Epithelial cell of umbilical artery (primary cell): ENCODE data around the gene GLYATL1B. TPM values are rescaled to one million over a fixed set of nuclear protein-coding genes. Genes with fewer than 3 reads are reported as not detected.

Source experiments
- total RNA-seq: library from RNA; depleted of rRNA; stranded (reverse); fragments of >200 nt; gene quantifications from 2 replicates; pipeline ENCODE4 v1.2.3, GENCODE V29; 2014

Gene GLYATL1B, protein sequence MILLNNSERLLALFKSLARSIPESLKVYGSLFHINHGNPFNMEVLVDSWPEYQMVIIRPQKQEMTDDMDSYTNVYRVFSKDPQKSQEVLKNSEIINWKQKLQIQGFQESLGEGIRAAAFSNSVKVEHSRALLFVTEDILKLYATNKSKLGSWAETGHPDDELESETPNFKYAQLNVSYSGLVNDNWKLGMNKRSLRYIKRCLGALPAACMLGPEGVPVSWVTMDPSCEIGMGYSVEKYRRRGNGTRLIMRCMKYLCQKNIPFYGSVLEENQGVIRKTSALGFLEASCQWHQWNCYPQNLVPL
- not detected in 2 replicates for total RNA-seq

DNA sequence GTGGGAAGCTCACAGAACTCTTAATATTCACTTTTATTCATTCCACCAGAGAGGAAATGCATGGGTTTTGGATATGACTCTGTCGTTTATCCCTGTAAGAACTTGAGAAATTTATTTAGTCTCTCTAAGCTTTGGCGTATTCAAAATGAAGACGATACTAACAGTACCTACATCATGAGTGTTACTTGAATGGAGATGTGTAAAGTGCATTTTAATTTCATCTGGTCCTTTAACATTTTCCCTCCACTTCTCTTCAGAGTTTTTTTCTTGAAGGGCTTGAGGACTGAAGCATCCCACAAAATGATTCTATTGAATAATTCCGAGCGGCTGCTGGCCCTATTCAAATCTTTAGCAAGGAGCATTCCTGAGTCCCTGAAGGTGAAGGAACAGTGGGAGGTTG is at the start of gene GLYATL1B:
GLYATL1B (plus strand) TSS at position 301 of the 400 bp plus-strand sequence; CDS start at position 301, 0 bp downstream.

DNA sequence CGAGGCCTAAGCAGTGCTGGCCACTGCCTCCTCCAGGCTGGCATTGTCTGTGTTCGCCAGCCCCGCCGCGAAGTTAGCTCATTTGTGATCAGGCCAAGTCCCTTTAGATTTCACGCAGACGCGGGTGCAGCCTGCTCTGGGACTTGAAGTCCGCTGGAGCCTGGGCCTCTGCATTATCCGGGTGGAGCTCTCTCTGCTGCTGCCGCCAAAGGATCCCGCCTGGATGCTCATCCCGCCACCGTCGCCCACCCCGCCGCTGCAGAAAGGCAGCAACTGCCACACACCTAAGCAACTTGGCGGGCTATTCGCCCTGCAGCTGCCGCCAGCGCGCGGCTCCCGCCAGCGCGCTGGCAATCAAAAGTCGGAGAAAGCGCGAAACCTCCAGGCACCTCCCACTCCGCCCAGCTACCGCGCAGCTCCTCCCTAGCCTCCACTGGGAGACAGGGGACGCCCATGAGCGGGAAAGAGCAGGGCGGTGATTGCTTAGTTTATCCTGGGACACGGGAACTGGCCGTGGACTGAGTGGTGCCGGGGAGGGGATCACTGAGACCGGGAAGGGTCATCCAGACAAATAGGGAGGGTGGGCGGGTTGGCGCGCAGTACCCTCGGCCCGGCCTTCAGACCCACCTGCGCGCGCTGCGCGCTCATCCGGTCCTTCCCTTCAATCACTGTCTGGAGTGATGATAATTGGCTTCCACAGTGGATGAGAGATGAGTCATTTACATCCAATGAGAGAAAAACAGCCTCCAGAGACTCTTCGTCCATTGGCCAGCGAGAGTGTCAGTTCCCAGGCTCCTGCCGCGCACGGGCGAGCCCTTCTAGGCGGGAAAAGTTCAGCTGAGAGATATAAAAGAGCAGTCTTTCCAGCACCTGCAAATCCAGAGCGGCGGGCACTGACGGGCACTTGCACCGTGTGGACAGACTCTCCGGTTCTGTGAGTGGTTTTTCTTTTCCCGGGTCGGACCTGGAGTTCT is 20.5 kb downstream of the GLYATL1B start, which contains the start of gene FAM111B:
FAM111B (plus strand) TSS at position 875 of the 974 bp plus-strand sequence. CDS start 2,389 bp downstream, outside the sequence.

DNA sequence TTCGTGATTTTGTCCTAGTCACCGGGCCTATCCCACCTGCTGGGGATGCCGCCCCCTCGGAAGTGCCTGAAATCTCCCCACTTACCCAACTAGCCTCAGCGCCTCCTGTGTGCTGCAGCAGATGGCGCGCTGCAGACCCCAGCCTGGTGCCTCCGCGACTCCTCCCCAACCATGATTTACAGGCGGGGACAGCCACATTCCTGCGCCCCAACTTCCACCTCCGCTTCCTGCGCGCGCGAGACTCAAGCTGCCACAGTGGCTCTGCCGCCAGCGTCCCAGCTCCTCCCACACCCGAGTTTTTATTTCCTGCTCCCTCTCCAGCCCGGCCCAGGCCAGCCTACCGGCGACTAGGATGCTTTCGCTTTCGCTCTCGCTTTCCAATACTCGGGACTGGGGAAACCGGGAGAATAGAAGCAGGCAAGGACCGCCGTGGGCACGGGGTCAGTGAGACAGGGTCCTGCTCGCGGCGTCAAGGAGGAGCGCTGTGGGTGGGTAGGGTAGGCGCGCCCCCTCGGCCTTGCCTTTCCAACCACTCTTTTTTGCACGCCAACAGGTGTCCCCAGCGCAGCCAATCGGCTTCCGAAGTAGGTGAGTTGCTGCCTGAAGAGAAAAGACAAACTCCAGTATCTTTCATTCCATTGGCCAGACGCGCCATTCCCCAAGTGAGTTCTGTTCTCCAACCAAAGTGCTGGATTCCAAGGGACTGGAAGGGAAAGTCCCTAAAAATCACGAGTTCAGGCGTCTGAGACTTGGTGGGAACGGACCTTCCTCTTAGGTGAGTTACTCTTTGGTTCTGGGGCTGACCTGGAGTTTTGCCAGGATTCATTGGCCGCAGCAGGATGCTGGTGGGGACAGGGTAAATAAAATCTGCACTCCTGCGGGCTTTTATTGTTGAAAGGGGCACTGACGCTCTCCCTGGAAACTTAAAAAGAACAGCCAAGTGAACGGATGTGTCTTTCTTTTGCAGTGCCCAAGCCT is 56.7 kb downstream of the GLYATL1B start, which contains the start of gene FAM111A:
FAM111A (plus strand) TSS at position 327 of the 978 bp plus-strand sequence. CDS start 6,017 bp downstream, outside the sequence.

Other genes with a start within 250 kb of the GLYATL1B start
- gene GLYATL2, start 241.6 kb upstream of the GLYATL1B start, total RNA-seq = 0.61 TPM in 1 of 2 replicates, not detected in the other
- not detected in 2 replicates for gene GLYATL1, start 146.8 kb upstream of the GLYATL1B start, total RNA-seq
- 15.6 and 26.0 TPM in 2 replicates for gene FAM111B, start 20.9 kb downstream of the GLYATL1B start, total RNA-seq
- gene FAM111A, start 56.5 kb downstream of the GLYATL1B start, total RNA-seq = 37.4 and 78.9 TPM in 2 replicates
- under 0.01 TPM in 2 replicates for gene DTX4, start 85.8 kb downstream of the GLYATL1B start, total RNA-seq
- gene MPEG1, start 126.6 kb downstream of the GLYATL1B start, total RNA-seq = not detected in 2 replicates